ENCODE measurements around the gene MYH9. TPM values are rescaled to one million over a fixed set of nuclear protein-coding genes. Genes with fewer than 3 reads are reported as not detected.

Gene MYH9
- total RNA-seq, 1 experiment from 2014 or later = 258 TPM

GRCh38 chr22:36339171-36340065 lies 48.3 kb downstream of the MYH9 start (continued):
- no peak for TF ChIP-seq ATF3 (IDR thresholded peaks at IDR 0.05)

GRCh38 chr22:36337365-36338130 lies 50.2 kb downstream of the MYH9 start:
- Histone ChIP-seq H3K9me3 (ENCODE audit: control insufficient read depth in 1 of 2, insufficient read depth in 1 of 2, low read depth in 1 of 2, low read length in 2 of 2) (no peaks in the 10 kb centered on the region), H3K36me3 (ENCODE audit: control insufficient read depth in 1 of 2, insufficient read depth in 2 of 2, low read length in 2 of 2) (peaks cover 32 to 53% of the 10 kb centered on the region in 2 experiments; a peak in 3 of 4 replicates), H3K27ac (ENCODE audit: low read depth, low read length) (no peak overlapping the region), H3K4me3 (replicated peaks in 1 of 2; ENCODE audit: low read depth in 1 of 2, low read length in 2 of 2) (no peak overlapping the region), H2AFZ (ENCODE audit: low read depth, low read length, poor library complexity, severe bottlenecking) (no peak overlapping the region), H3K4me1 (ENCODE audit: control insufficient read depth in 1 of 2, insufficient read depth in 2 of 2, low read length in 2 of 2) (peaks cover 18 to 46% of the 10 kb centered on the region in 2 experiments), H3K27me3 (ENCODE audit: insufficient read depth, low read length) (no peaks in the 10 kb centered on the region), H3K79me2 (ENCODE audit: insufficient read depth, low read length) (peaks cover 97% of the 10 kb centered on the region), H4K20me1 (ENCODE audit: insufficient read depth) (no peaks in the 10 kb centered on the region), H3K9me2 (ENCODE audit: insufficient read depth) (no peaks in the 10 kb centered on the region), H3K9ac (ENCODE audit: low read length) (no peak overlapping the region), H3K4me2 (ENCODE audit: low read length) (no peak overlapping the region)
- RAD21 ChIA-PET (ENCODE audit: low non-redundant PET in 1 of 2, low total read pairs in 2 of 2, uncharacterized antibody in 2 of 2, unreplicated experiment in 2 of 2) = interaction anchor here in 1 of 2 experiments (0.7 kb wide), 1 partner anchor 113 kb away, joined by 3 read pairs; no protein-coding TSS in a partner anchor
- POLR2A ChIA-PET = no interaction called here
- DNase-seq (ENCODE audit: low read depth, low spot score) (no peak), ATAC-seq (no peak)
- CTCF ChIA-PET = no interaction called here
- no TSS peak for BruUV-seq (replicated peaks)
- TF ChIP-seq CTCF (IDR thresholded peaks at IDR 0.05 in 2 of 3, conservative IDR thresholded peaks at IDR 0.05 in 1 of 3; ENCODE audit: borderline replicate concordance in 1 of 3, insufficient read depth in 1 of 3, low read depth in 2 of 3, low read length in 2 of 3) = no peak
- no peak for TF ChIP-seq ZNF274 (IDR thresholded peaks at IDR 0.05; ENCODE audit: low read depth, low read length)
- TF ChIP-seq POLR2AphosphoS5 (IDR thresholded peaks at IDR 0.05; ENCODE audit: low read depth, low read length) = no peak
- no peak for TF ChIP-seq EZH2 (IDR thresholded peaks at IDR 0.05)
- no peak for TF ChIP-seq MAX (IDR thresholded peaks at IDR 0.05)
- TF ChIP-seq ATF3 (IDR thresholded peaks at IDR 0.05) = no peak
- TF ChIP-seq CBX3 (IDR thresholded peaks at IDR 0.05; ENCODE audit: low read depth) = no peak
- no peak for TF ChIP-seq TCF7L2 (IDR thresholded peaks at IDR 0.05; ENCODE audit: borderline replicate concordance, extremely low read depth, insufficient read depth, insufficient read length)
- no peak for TF ChIP-seq ZFX (IDR thresholded peaks at IDR 0.05)
- intact Hi-C loops (cut with micrococcal nuclease) = no loop called here

Measured in HCT116 (cell line).